ENCODE results near the gene OR5H14. TPM values are rescaled to one million over a fixed set of nuclear protein-coding genes. Genes with fewer than 3 reads are reported as not detected.

The OR5H14 gene
- total RNA-seq, 1 experiment from 2014 or later, result not detected

DNA sequence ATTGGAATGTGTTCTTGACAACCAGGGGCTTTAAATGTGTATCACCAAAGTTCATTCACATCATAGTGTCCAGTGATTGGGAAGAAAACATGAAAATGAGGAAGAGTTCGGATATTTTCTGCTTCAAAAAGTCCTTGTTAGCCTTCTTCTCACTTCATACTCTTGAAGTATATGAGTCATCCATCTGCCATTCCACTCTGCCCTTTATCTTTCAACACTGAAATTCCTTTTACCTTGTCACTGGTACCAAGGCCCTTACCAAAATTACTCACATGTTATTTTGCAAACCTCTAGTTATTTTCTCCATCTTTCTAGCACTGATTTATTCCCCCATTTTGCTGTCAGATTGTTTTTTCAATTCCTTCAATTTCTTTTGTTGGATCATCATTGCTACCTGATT is 51.7 kb downstream of the OR5H14 start:
- DNase-seq (ENCODE audit: low spot score), result no peak
- Mint-ChIP-seq H3K9me3 (peaks cover 23% of the 10 kb centered on the region), H3K36me3 (peaks cover 7% of the 10 kb centered on the region), H3K27me3 (ENCODE audit: low read depth) (no peaks in the 10 kb centered on the region; the same call in 1 of the 2 replicates), H3K4me1 (peaks cover 13% of the 10 kb centered on the region; the same call in 1 of the 2 replicates), H3K4me3 (no peak overlapping the region), H3K27ac (no peak overlapping the region)
- no peak for ATAC-seq
- CTCF ChIA-PET, result no interaction called here
- TF ChIP-seq GRHL2 (CRISPR knock-in tag; IDR thresholded peaks at IDR 0.05; ENCODE audit: insufficient replicate concordance, severe bottlenecking) (no peak), ZNF138 (CRISPR knock-in tag; conservative IDR thresholded peaks at IDR 0.05) (no peak), SMAD3 (CRISPR knock-in tag; IDR thresholded peaks at IDR 0.05; ENCODE audit: borderline replicate concordance) (no peak), TEAD1 (CRISPR knock-in tag; IDR thresholded peaks at IDR 0.05) (no peak), ETV6 (CRISPR knock-in tag; IDR thresholded peaks at IDR 0.05) (no peak), ZNF219 (CRISPR knock-in tag; IDR thresholded peaks at IDR 0.05; ENCODE audit: borderline replicate concordance) (no peak), MXD4 (CRISPR knock-in tag; IDR thresholded peaks at IDR 0.05; ENCODE audit: borderline replicate concordance) (no peak), MYBL2 (CRISPR knock-in tag; IDR thresholded peaks at IDR 0.05) (no peak), ZBTB21 (CRISPR knock-in tag; IDR thresholded peaks at IDR 0.05; ENCODE audit: borderline replicate concordance) (no peak), PRRX2 (CRISPR knock-in tag; IDR thresholded peaks at IDR 0.05) (no peak)
- TF ChIP-seq, protein P1, sequence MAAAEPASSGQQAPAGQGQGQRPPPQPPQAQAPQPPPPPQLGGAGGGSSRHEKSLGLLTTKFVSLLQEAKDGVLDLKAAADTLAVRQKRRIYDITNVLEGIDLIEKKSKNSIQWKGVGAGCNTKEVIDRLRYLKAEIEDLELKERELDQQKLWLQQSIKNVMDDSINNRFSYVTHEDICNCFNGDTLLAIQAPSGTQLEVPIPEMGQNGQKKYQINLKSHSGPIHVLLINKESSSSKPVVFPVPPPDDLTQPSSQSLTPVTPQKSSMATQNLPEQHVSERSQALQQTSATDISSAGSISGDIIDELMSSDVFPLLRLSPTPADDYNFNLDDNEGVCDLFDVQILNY (CRISPR knock-in tag; IDR thresholded peaks at IDR 0.05), result no peak
- TF ChIP-seq, protein P2, sequence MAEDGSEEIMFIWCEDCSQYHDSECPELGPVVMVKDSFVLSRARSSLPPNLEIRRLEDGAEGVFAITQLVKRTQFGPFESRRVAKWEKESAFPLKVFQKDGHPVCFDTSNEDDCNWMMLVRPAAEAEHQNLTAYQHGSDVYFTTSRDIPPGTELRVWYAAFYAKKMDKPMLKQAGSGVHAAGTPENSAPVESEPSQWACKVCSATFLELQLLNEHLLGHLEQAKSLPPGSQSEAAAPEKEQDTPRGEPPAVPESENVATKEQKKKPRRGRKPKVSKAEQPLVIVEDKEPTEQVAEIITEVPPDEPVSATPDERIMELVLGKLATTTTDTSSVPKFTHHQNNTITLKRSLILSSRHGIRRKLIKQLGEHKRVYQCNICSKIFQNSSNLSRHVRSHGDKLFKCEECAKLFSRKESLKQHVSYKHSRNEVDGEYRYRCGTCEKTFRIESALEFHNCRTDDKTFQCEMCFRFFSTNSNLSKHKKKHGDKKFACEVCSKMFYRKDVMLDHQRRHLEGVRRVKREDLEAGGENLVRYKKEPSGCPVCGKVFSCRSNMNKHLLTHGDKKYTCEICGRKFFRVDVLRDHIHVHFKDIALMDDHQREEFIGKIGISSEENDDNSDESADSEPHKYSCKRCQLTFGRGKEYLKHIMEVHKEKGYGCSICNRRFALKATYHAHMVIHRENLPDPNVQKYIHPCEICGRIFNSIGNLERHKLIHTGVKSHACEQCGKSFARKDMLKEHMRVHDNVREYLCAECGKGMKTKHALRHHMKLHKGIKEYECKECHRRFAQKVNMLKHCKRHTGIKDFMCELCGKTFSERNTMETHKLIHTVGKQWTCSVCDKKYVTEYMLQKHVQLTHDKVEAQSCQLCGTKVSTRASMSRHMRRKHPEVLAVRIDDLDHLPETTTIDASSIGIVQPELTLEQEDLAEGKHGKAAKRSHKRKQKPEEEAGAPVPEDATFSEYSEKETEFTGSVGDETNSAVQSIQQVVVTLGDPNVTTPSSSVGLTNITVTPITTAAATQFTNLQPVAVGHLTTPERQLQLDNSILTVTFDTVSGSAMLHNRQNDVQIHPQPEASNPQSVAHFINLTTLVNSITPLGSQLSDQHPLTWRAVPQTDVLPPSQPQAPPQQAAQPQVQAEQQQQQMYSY (CRISPR knock-in tag; IDR thresholded peaks at IDR 0.05), result no peak
- TF ChIP-seq, protein P3, sequence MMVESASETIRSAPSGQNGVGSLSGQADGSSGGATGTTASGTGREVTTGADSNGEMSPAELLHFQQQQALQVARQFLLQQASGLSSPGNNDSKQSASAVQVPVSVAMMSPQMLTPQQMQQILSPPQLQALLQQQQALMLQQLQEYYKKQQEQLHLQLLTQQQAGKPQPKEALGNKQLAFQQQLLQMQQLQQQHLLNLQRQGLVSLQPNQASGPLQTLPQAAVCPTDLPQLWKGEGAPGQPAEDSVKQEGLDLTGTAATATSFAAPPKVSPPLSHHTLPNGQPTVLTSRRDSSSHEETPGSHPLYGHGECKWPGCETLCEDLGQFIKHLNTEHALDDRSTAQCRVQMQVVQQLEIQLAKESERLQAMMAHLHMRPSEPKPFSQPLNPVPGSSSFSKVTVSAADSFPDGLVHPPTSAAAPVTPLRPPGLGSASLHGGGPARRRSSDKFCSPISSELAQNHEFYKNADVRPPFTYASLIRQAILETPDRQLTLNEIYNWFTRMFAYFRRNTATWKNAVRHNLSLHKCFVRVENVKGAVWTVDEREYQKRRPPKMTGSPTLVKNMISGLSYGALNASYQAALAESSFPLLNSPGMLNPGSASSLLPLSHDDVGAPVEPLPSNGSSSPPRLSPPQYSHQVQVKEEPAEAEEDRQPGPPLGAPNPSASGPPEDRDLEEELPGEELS (CRISPR knock-in tag; IDR thresholded peaks at IDR 0.05), result no peak
- POLR2A ChIA-PET, result no interaction called here

Other genes with a start within 250 kb of the OR5H14 start
- gene RIOX2, start 175.0 kb upstream of the OR5H14 start, total RNA-seq (2021), result 8.7 to 11.0 TPM (median 8.7 TPM) in 3 replicates
- not detected in 3 replicates for gene GABRR3, start 112.2 kb upstream of the OR5H14 start, total RNA-seq (2021)
- not detected in 3 replicates for gene OR5AC2, start 60.3 kb upstream of the OR5H14 start, total RNA-seq (2021)
- gene OR5H1, start 16.8 kb upstream of the OR5H14 start, total RNA-seq (2021), result 0.02 TPM in 1 of 3 replicates, not detected in the others
- not detected in 3 replicates for gene OR5H15, start 19.2 kb downstream of the OR5H14 start, total RNA-seq (2021)
- gene OR5H6, start 116.8 kb downstream of the OR5H14 start, total RNA-seq (2021), result not detected in 3 replicates
- gene OR5H2, start 135.0 kb downstream of the OR5H14 start, total RNA-seq (2021), result not detected in 3 replicates
- gene OR5K4, start 206.4 kb downstream of the OR5H14 start, total RNA-seq (2021), result not detected in 3 replicates
- not detected in 3 replicates for gene OR5K3, start 243.2 kb downstream of the OR5H14 start, total RNA-seq (2021)